GM18517 (cell line): ENCODE results near the gene HRH1.
"Not testable (repeated sequence)": the region's sequence is repeated elsewhere in the genome, so short reads cannot be mapped to it uniquely, and the experiment has no call there.

Experiments
- ATAC-seq: cut with Tn5 transposase; IDR thresholded peaks from one replicate; pipeline ENCODE4 v1.9.1; 2021; ENCODE audit warnings: mild to moderate bottlenecking, moderate library complexity; ENCODE audit not compliant: unreplicated experiment

Gene HRH1

DNA sequence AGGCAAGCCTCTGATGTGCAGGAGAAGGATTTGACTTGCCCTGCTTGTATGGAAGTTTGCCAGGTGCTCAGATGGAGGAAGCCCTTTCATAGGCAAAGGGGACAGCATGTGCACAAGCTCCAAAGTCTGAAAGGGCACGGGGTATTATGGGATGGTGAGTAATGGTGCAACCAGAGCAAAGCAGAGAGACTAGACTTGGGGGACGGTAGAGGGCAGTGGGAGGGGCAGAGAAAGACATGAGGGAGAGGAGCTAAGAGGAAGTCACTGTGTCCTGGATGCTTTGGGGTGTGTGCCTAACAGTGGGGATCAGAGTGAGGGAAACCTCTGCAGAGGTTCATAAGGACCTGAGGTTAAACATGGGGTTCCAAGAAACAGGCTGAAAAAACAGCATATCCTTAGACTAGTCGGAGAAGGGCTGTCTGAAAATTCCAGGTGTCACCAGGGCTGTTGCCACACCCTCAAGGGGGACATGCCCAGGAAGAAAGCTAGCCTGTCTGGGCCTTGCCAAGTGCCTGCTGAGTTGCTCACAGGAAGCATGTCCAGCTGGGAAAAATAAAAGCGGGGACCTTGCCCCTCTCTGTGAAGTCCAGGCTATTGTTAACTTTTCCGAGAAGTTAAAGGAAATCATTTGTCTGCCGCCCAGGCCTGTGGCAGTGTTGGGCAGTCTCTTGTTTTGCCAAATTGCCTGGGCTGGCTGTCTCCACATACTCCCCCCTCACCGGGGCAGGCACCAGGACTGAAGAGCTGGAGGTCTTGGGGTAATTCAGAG is 47.1 kb downstream of the HRH1 start:
- ATAC-seq = no peak

DNA sequence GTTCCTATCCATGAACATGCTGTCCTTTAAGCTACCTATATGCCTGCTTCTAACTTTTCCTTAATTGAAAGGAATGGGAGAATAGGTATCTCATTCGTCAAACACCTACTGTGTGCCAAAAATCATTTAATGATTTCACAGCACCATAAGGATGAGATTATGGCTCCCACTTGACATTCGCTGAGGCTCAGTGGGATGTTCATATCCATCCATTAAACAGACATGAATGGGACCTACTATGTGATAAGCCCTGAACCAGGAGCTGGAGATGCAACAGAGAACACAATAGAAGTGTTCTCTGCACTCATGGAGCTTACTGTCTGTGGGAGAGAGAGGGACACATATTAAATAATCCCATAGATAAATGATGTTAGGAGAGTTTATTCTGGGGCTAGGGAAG is 49.7 kb downstream of the HRH1 start:
- ATAC-seq = no peak

DNA sequence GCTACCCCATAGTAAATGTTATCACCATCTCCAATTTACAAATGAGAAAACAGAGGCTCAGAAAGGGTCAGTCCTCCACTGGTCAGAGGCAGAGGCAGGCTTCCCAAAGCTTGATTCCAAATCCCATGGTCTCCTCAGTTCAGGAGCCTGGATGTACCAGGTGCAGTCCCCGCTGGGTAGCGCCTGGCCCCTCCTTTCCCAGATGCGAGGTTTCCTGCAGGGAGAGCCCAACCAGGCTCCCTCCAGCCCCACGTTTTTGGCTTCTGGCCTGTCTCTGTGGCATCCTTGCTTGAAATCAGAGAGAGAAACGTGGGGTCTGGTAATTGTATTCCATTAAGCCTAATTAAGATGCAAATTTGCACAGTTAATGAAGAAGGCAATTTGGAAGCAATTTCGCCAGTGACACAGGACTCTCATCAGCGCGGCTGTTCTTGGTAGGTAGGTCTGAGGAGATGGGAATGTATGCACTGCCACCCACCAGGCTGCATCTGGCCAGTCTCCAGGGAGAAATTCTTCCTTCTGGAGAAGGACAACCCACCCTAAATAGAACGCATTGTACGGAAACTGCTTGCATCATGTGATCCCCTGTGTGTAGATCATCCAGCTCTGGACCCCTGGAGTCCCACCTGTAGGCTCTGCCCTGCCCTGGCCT is 50.5 kb downstream of the HRH1 start:
- no peak for ATAC-seq

DNA sequence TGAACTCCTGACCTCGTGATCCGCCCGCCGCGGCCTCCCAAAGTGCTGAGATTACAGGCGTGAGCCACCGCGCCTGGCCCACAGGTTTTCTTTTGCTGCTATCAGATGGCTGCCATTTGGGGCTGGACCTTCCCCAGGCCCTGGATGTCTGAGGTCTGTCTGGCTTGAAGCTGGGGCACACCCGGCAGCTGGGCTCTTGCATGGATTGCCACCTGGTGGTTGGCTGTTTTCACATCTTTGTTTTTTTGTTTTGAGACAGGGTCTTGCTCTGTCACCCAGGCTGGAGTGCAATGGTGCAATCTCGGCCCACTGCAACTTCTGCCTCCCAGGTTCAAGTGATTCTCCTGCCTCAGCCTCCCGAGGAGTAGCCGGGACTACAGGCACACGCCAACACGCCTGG is 51.6 kb downstream of the HRH1 start:
- not testable (repeated sequence) for ATAC-seq

DNA sequence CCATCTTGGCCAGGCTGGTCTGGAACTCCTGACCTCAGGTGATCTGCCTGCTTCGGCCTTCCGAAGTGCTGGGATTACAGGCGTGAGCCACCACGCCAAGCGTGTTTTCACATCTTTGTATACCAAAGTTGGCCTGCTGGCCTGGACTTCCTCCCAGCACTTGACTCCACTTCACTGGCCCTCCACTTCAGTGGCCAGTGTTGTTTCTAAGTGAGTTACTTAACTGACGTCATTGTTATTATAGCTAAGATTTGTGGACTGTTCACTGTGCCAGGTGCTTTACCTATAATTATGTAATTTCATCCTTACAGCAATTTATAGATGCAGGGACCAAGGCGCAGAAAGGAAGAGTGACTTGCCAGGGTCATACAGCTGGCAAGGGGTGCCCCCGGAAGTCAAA is 52.0 kb downstream of the HRH1 start:
- ATAC-seq = no peak

DNA sequence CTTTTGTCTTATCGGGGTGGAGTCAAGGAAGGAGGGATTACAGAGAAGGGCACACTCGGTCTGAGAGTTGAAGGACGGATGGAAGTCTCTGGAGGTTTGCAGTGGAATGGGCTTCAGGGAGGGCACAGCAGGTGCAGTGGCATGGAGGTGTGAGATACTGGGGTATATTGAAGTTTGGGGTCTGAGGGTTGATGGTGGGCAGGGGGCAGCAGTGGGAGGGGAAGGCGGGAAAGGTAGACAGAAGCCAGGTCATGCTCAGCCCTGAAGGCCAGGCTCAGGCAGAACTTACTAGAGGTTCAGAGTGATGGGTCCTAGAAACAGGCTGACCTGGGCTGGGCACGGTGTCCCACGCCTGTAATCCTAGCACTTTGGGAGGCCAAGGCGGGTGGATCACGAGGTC is 52.7 kb downstream of the HRH1 start:
- ATAC-seq = no peak

DNA sequence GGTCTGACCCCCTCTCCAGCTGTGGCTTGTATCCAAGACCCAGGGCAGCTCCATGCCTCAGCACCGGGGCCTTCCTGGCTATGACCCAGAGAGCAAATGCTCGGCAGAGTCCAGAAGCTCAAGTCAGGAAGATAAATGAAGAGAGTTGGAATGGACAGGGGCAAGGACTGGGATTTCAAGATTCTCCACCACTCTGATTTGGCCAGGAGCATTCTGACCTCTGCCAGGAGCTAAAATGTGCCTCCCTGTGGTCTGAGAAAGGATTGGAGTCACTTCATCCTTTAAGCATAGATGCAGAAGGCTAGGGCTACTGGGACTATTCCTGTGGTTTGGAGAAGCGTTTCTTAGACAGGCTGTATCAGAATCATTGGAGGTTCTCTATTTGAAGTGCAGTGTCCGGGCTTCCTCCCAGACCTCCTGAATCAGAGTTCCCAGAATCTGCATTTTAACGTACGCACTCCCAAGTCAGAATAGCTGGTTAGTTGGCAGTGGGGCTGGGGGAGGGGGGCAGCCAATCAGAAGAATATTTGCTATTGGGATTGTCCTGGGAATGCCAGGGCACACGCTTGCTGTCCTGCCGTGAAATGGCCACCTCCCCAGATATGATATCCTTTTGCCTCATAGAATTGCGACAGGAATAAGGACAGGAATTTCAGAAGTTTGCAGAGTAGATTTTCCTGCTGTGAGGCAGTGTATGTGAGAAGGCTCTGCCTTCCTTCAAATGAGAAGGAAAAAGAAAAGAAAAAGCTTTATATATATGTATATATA is 57.4 kb downstream of the HRH1 start:
- ATAC-seq = no peak

DNA sequence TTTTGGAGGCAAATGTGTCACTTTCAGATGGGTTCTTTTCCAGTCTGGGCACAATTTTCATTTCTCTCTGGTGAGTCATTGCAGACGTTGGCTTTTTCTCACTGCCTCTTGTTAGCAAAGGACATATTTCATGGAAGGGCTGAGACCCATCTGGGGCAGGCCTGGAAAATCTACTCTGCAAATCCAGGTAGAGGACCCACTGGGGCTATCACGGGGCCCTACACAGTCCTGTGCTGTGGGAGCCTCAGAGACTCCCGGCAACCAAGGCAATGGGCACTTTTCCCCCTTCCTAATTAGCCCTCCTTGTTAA is 58.0 kb downstream of the HRH1 start:
- ATAC-seq = no peak

DNA sequence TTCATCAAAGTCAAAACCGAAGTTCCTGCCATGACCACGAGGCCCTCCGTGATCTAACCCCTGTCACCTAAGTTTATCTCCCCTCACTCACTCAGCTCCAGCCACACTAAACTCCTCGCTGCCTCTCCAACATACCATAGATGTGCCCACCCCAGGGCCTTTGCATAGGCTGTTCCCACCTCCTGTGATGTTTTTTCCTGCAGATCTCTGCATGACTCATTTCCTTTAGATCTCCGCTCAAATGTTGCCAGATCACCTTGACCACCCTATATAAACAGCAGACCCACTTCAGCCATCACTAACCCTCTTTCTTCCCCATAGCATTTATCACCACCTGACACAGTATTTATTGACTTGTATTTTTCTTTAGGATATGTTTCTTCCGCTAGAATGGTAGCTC is 58.5 kb downstream of the HRH1 start:
- no peak for ATAC-seq

DNA sequence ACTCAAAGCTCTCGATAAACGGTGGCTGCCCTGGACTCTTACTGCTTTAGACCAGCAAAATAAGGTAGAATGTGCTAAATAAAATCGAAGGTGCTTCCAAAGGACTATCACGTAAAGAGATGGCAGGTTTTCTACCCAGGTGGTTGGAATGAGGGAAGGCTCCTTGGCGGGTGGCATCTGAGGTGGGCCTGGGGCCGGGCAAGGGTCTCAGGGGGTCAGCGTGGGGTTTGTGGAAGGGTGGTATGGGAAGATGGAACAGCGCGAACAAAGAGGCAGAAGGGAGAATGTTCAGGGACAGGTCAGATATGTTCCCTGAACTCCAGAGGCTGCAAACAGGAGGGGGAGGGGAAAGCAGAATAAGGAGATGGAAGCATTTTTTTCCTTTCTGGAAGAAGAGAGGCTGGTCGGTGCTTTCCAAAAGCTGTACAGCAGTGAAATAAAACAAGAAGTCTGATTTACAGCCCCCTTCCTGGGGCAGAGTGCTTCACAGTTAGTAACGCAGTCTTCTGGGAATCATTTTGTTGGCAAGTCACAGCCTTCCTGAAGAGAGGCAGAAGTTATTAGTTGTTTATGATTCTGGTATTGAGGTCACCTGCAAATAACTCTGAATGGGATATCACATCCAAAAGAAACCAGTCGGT is 59.6 kb downstream of the HRH1 start:
- no peak for ATAC-seq

DNA sequence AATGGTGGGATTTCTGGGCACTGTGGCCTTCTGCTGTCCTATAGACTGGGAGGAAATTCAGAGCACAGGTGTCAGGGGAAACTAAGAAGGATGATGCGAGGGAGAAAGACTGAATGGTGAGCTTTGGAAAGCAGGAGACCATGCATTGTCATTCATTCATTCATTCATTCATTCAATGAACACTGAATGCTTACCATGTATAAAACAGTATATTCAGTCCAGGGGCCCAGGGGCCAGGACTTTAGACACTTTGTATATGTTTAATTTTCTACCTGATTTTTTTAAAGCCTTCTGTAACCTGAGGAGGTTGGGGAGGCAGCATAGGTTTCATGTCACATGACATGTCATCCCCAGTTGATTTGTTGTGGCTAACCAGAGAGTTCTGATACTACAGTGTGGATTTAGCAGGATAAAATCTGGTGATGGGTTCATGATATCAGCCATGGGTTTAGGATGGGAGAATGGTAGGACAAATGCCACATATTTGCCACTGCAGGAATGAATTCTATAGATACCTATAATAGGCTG is 60.2 kb downstream of the HRH1 start:
- ATAC-seq = no peak

DNA sequence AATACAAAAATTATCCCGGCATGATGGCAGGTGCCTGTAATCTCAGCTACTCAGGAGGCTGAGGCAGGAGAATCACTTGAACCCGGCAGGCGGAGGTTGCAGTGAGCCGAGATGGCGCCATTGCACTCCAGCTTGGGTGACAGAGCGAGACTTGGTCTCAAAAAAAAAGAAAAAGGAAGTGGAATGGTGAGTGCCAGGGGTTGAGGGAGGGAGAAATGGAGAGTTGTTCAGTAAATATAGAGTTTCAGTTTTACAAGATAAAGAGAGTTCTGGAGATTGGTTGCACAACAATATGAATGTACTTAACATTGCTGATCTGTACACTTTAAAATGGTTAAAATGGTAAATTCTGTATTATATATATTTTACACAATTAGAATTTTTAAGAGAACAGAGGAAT is 63.1 kb downstream of the HRH1 start:
- ATAC-seq = not testable (repeated sequence)

DNA sequence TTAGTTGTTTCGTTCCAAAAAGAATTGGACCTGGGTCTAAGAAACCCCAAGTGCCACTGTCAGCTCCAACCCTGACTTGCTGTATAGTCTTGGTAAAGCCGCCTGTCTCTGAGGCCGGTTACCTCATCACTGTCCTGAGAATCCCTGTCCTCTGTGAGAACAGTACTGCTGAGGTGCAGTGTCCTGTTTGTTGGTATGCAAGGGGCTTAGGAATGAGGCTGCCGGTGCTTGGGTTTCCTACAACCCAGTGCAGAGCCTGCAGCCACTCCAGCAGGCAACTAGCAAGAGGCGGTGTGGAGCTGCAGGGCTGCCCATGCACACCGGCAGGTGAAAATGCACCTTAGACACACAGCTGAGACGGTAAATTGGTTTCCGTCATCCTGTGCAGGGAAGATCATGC is 65.9 kb downstream of the HRH1 start:
- ATAC-seq = no peak

DNA sequence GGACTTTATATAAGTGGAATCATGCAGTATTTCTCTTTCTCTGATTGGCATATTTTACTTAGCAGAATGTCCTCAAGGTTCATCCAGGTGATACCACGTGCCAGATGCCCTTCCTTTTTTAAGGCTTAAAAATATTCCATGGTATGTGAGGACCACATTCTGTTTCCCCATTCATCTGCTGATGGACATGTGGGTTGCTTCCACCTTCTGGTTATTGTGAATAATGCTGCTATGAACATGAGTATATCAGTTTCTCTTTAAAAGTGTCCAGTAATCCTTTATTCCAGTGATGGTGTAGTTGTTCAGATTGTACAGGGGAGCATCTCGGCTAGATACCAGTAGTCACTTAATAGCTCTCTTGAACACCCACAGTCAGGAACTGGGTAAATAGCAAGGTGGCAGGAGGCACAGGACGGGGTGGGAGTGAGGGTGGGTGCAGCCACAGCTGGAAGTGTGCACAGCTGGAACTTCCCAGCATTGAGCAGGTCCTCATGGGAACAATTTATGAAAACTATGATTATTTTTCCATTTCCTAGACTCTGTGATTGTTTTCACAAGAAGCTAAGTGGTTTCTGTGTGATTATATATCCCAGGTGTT is 67.6 kb downstream of the HRH1 start:
- ATAC-seq = no peak

DNA sequence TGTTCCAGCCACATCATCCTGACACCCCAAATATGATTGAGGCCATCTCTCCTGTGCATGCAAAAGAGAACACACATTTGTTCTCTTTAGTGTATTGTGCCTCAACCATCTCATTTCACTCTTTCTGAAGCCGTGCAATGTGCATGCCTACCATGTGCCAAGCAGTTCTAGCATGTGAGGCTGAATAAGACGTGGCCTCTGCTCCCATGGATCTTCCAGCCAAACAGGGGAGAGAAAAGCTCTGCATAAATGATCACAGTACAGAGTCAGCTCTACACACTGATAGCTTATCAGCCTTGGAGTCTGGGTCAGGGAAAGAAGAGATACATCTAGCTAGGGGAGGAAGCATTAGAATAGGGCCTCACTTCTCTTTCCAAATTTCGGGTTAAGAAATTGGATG is 69.7 kb downstream of the HRH1 start:
- no peak for ATAC-seq

DNA sequence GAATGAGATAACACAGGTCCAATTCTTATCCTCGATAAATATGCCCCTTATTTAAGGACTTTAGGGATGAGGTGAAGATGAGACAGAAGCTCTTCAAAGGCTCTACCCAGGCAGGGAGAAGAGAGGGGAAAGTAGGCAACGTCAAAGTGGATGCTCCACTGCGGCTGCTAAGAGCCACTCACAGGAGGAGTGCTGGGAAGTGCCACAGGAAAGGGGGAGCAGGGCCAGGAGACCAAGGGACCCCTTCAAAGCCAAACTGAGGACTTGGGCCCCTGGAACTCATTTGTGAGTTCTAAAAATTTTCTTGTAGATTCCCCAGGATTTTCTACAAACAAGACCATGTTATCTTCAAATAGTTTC is 70.6 kb downstream of the HRH1 start:
- ATAC-seq = no peak

DNA sequence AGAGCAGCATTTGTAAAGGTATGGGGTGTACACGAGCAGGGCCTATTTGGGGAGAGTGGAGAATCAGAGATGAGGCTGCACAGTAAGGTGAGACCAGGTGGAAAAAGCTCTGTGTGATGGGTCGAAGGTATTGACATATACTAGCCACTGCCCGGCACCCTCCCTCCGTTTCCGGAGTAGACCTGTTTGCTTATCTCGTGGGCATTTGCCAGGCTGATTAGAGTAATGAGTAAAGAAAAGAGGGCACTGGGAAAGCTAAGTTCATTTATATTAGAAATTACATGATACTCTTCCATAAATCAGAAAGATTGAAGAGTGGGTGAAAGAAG is 71.7 kb downstream of the HRH1 start:
- no peak for ATAC-seq

DNA sequence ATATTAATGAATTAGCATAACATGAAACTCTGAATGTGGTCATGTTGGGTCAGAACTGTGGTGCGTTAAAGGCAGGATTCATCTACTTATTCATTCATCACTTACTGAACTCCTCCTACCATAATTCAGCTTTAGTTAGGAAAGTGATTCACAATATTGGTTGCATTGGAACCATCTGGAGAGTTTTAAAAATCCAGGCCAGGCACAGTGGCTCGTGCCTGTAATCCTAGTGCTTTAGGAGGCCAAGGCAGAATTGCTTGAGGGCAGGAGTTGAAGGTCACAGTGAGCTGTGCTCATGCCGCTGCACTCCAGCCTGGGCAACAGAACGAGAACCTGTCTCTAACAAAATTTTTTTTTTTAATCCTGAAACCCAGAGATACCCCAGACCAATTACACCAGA is 73.7 kb downstream of the HRH1 start:
- ATAC-seq = no peak

DNA sequence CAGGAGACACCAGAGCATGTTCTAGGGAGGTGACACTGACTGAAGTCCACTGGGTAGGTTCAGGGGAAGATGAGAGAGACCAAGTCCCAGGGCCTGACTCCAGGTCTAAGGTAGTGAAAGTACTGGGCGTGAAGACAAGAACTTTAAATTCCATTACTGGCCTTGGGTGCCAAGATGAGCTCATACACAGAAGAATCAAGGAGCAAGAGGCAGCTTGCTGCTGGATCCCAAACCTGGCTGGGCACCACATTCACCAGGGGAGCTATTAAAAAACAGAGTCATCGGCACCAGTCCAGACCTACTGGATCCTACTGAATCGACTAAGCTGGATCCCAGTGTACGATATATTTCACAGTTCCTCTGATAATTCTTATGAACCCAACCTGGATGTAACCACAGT is 75.8 kb downstream of the HRH1 start:
- no peak for ATAC-seq

DNA sequence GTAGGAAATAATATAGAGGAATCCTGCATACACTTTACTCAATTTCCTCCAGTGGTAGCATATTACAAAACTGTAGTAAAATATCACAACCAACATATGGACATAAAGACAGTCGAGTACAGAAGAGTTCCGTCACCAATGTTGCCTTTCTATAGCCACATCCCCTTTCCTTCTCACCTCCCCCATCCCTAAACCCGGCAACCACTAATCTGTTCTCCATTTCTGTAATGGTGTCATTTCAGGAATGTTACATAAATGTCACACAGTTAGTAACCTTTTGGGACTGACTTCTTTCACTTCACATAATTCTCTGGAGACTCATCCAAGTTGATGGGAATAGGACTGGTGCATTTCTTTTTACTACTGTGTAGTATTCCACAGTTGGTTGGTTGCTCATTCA is 76.5 kb downstream of the HRH1 start:
- ATAC-seq = no peak

DNA sequence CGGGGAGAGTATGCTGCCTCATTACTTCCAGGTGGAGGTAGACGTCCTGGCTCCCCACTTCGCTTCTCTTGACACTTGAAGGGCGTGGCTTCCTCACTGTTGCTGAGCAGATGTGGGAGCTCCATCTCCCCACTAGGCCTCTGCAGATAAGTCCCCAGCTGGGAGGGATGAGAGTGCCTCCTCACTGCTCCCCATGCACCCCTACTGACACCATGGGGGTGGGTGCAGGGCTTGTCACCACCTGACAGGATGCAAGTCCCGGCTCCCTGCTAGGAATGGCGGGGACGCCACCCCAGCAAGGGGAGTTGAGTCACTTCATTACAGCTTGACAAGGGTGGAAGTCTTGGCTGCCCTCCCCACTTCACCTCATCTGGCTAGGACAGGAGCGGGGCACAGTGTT is 81.1 kb downstream of the HRH1 start:
- ATAC-seq = no peak
